Measurements from ENCODE around the gene POLQ.
"Not testable (repeated sequence)": the region's sequence is repeated elsewhere in the genome, so short reads cannot be mapped to it uniquely, and the experiment has no call there.

Gene POLQ

DNA sequence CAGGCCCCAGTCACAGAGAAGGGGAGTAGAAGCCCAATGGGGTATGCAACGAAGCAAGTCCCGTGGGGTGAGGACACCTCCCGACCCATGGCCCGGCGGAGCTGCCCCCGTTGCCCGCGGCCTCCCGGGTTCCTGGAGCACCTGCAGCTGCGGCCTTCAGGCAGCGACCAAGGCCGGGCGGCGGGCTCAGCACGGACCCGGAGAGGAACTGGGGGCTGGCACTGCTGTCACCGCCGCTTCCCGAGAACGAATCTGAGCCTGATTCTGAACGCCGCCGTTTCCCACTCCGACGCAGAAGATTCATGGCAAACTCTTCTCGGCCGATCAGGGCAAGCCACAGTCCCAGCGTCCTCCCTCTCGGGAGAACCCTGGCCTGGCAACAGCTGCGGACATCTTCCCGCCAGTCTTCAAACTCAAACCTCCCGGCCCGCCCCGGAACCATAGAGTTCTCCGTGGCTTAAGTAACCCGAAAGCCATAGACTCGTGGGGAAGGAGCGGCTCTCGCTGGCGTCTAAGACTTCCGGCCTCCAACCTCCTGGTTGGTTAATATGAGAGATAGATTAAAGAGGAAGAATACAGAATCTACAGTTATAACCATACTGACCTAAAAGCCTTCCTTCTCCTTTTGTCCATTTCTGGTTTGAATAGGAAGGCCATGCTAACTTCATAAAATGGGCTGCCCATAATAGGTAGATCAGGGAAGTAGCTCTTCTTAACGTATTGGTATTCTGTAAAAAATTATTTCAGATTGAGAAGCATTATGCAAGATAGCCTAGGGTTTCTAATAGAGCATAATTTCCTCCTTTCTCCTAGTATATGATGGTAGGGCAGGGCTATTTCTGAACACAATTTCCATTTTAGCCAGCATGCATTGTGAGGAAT, at the start of gene POLQ:
TSS of gene POLQ (minus strand) at position 415 of the 882 bp plus-strand sequence. CDS start at position 304, 111 bp downstream.
- peak within 1 kb of the TSS; percentile 87 for H3K4me3 ChIP-seq (ENCODE audit: low read depth, low read length)
- peak; percentile 94 for DNase-seq
- in situ Hi-C loops (cut with HindIII; ENCODE audit: low pct_ligation_motif_present, low sequenced_read_pairs) = no loop called here
- H3K36me3 ChIP-seq (replicated peaks) = no peaks in the 10 kb centered on the region
- H3K27ac ChIP-seq = peak within 1 kb of the TSS; percentile 23
- TF ChIP-seq, protein P1, sequence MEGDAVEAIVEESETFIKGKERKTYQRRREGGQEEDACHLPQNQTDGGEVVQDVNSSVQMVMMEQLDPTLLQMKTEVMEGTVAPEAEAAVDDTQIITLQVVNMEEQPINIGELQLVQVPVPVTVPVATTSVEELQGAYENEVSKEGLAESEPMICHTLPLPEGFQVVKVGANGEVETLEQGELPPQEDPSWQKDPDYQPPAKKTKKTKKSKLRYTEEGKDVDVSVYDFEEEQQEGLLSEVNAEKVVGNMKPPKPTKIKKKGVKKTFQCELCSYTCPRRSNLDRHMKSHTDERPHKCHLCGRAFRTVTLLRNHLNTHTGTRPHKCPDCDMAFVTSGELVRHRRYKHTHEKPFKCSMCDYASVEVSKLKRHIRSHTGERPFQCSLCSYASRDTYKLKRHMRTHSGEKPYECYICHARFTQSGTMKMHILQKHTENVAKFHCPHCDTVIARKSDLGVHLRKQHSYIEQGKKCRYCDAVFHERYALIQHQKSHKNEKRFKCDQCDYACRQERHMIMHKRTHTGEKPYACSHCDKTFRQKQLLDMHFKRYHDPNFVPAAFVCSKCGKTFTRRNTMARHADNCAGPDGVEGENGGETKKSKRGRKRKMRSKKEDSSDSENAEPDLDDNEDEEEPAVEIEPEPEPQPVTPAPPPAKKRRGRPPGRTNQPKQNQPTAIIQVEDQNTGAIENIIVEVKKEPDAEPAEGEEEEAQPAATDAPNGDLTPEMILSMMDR (IDR thresholded peaks at IDR 0.05; ENCODE audit: low read depth, low read length, missing control alignments) = no peak
- H3K27me3 ChIP-seq (replicated peaks) = no peaks in the 10 kb centered on the region

DNA sequence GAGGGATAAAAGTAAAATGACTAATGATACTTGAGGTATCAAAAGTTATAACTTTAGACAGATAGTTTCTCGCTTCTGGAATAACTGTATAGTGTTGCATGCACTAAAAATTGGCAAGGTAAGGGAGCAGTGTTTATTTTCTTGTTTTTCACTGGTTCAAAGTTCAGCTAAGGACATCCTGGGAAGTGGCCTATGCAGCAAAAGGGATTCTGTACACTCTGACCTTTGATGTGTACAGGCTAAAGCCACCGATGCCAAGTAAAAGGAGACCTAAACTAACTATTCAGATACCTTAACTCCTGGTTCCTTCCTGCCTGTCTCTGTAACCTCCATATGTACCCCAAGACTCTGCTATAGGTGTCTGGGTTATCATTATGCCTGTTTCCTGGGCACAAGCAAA, 49.1 kb upstream of the POLQ start:
- in situ Hi-C loops (cut with HindIII; ENCODE audit: low pct_ligation_motif_present, low sequenced_read_pairs) = no loop called here
- no peak overlapping the region for H3K27ac ChIP-seq
- no peaks in the 10 kb centered on the region for H3K27me3 ChIP-seq (replicated peaks)
- TF ChIP-seq, protein P1 (IDR thresholded peaks at IDR 0.05; ENCODE audit: low read depth, low read length, missing control alignments) = no peak
- no peak overlapping the region for H3K4me3 ChIP-seq (ENCODE audit: low read depth, low read length)
- H3K36me3 ChIP-seq (replicated peaks) = no peaks in the 10 kb centered on the region
- DNase-seq = no peak

DNA sequence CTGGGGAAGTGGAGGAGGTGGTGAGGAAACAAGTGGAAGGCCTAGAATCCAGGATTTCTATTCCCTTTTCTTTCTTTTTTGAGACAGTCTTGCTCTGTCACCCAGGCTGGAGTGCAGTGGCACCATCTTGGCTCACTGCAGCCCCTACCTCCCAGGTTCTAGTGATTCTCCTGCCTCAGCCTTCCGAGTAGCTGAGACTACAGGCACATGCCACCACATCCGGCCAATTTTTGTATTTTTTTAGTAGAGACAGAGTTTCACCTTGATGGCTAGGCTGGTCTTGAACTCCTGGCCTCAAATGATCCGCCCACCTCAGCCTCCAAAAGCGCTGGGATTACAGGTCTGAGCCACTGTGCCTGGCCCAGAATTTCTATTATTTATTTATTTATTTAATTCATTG, 48.0 kb upstream of the POLQ start:
- H3K4me3 ChIP-seq (ENCODE audit: low read depth, low read length); H3K27me3 ChIP-seq (replicated peaks); H3K36me3 ChIP-seq (replicated peaks); DNase-seq; H3K27ac ChIP-seq; in situ Hi-C loops (cut with HindIII; ENCODE audit: low pct_ligation_motif_present, low sequenced_read_pairs): not testable (repeated sequence)

DNA sequence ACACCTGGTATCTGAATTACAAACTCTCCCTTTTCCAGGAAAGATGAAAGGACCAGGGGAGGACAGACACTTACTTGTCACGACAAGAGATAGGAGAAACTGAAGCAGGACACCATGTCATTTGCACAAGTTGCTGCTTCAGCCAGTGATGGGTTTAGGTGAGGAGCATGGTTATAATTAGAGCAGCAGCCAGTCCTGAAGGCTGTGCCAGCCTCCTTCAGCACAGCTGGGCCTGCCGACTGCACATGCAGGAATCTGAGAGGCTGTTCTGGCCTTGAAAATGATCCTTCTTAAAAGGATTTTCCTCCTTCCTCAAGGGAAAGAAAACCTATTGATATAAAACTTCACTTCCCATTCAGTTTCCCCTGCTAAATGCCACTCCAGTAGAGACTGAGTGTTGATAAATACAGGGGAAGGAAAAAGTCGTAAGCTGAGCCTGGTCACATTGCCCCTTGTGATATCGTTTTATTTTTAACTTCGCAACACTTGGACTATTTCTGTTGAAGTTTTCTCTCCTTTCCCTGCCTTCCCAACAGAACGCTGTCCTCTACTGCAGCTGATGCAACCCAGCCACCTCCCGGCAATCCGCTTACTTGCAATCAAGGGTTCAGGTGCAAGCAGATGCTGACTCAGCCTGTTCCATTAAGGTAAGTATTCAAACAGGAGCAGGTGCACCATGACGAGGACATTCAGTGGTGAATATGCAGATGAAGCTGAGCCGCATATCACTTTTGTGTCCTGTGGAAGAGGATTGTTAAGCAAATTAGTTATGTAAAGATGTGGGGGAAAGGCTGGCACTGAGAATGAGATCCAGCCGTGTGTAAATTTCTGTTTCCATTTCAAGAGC, 47.3 kb upstream of the POLQ start, which contains the start of gene FBXO40:
TSS of gene FBXO40 (plus strand) at position 524 of the 847 bp plus-strand sequence. CDS start 27,197 bp downstream, outside the sequence.
- Histone ChIP-seq H3K27me3 (replicated peaks) (no peaks in the 10 kb centered on the region), H3K4me3 (ENCODE audit: low read depth, low read length) (no peak within 1 kb of the TSS), H3K36me3 (replicated peaks) (no peaks in the 10 kb centered on the region), H3K27ac (no peak within 1 kb of the TSS)
- DNase-seq = no peak
- in situ Hi-C loops (cut with HindIII; ENCODE audit: low pct_ligation_motif_present, low sequenced_read_pairs) = no loop called here
- TF ChIP-seq, protein P1 (IDR thresholded peaks at IDR 0.05; ENCODE audit: low read depth, low read length, missing control alignments) = no peak

DNA sequence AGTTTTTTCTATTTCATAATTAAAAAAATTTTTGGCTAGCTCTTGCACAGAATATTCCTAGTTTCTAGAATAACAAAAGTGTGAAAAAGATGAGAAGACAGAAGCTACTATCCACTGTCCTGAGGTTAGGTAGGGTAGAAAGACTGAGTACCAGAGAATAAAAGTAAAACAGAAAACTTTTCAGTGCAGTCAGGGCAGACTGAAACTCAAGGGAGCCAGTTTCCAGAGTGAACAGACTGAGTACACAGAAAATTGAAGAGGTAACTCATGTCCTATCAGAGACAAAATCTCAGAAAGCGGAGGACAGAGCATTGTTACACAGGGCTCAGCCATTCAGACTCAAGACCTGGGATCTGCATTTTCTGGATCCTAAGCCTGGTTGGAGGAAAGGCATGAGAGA, 38.6 kb upstream of the POLQ start:
- TF ChIP-seq, protein P1 (IDR thresholded peaks at IDR 0.05; ENCODE audit: low read depth, low read length, missing control alignments) = no peak
- H3K27me3 ChIP-seq (replicated peaks) = no peaks in the 10 kb centered on the region
- no peaks in the 10 kb centered on the region for H3K36me3 ChIP-seq (replicated peaks)
- H3K4me3 ChIP-seq (ENCODE audit: low read depth, low read length) = no peak overlapping the region
- H3K27ac ChIP-seq = no peak overlapping the region
- DNase-seq = no peak
- in situ Hi-C loops (cut with HindIII; ENCODE audit: low pct_ligation_motif_present, low sequenced_read_pairs) = no loop called here

DNA sequence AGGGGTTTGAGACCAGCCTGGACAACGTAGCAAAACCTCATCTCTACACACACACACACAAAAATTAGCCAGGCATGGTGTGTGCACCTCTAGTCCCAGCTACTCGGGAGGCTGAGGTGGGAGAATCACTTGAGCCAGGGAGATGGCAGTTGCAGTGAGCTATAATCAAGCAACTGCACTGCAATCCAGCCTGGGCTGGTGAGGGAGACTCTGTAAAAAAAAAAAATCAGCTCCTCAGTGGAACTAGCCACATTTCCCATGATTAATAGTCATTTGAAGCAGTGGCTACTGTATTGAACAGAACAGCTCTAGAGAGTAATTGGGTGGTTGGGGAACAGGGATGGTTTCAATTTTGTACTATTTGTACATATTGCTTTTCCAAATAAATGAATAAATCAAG, 35.9 kb upstream of the POLQ start:
- Histone ChIP-seq H3K4me3 (ENCODE audit: low read depth, low read length) (no peak overlapping the region), H3K27ac (no peak overlapping the region), H3K27me3 (replicated peaks) (no peaks in the 10 kb centered on the region), H3K36me3 (replicated peaks) (no peaks in the 10 kb centered on the region)
- TF ChIP-seq, protein P1 (IDR thresholded peaks at IDR 0.05; ENCODE audit: low read depth, low read length, missing control alignments) = no peak
- no peak for DNase-seq
- in situ Hi-C loops (cut with HindIII; ENCODE audit: low pct_ligation_motif_present, low sequenced_read_pairs) = no loop called here
